ENCODE measurements around the gene ATP5MK.

- TF ChIP-seq CTCF (IDR thresholded peaks at IDR 0.05) (no peak), POLR2A (IDR thresholded peaks at IDR 0.05) (no peak)
These were observed 44.9 kb upstream of the ATP5MK start for GRCh38 chr10:103441206-103441605.

All from vagina (tissue), 2 donors.